Calu3 (cell line): Measurements from ENCODE around the gene ELOVL6. TPM values are rescaled to one million over a fixed set of nuclear protein-coding genes. Genes with fewer than 3 reads are reported as not detected.

Experiments used
- BruUV-seq: library from RNA; stranded (reverse); fragments of 400-500 nt; replicated peaks from 2 replicates; lab custom pipeline; 2021; lab: Mats Ljungman, UMichigan
- CTCF ChIA-PET: fragments of 300-600 bp; sonication (Branson Sonifier 250); formaldehyde crosslinking; loops from one replicate; lab custom pipeline; 2022; ENCODE audit warnings: antibody characterized with exemption; lab: Charles Lee
- DNase-seq: peaks from one replicate; pipeline ENCODE4 v3.0.0; 2022
- H3K27ac Mint-ChIP-seq: one replicate; pipeline ENCODE4 v1.8.0; 2022; ENCODE audit warnings: mixed read lengths; ENCODE audit not compliant: unreplicated experiment
- H3K27me3 Mint-ChIP-seq: one replicate; pipeline ENCODE4 v1.8.0; 2022; ENCODE audit warnings: mixed read lengths; ENCODE audit not compliant: unreplicated experiment
- H3K36me3 Mint-ChIP-seq: one replicate; pipeline ENCODE4 v1.8.0; 2022; ENCODE audit warnings: mild to moderate bottlenecking, moderate library complexity, mixed read lengths; ENCODE audit not compliant: insufficient read depth, unreplicated experiment
- H3K4me1 Mint-ChIP-seq: one replicate; pipeline ENCODE4 v1.8.0; 2022; ENCODE audit warnings: mild to moderate bottlenecking, low read depth, mixed read lengths; ENCODE audit not compliant: unreplicated experiment
- H3K4me3 Mint-ChIP-seq: one replicate; pipeline ENCODE4 v1.8.0; 2022; ENCODE audit warnings: mild to moderate bottlenecking, low read depth, moderate library complexity, mixed read lengths; ENCODE audit not compliant: unreplicated experiment
- H3K9me3 Mint-ChIP-seq: one replicate; pipeline ENCODE4 v1.8.0; 2022; ENCODE audit warnings: low read depth, mixed read lengths; ENCODE audit not compliant: unreplicated experiment
- intact Hi-C: fragments of 100-400 bp; cut with micrococcal nuclease; formaldehyde crosslinking; loops from one replicate; pipeline ENCODE4 v1.10.0; 2022; ENCODE audit not compliant: unreplicated experiment
- total RNA-seq: library from RNA; stranded (reverse); gene quantifications from 2 replicates; pipeline ENCODE4 v1.2.3, GENCODE V29; 2022
- TF ChIP-seq, protein P1 (sequence below): fragments of 200-600 bp; IDR thresholded peaks from one replicate; pipeline ENCODE4 v1.8.0; 2022; ENCODE audit warnings: antibody characterized with exemption; ENCODE audit not compliant: unreplicated experiment

Gene ELOVL6
- total RNA-seq, 1 experiment from 2014 or later, result 26.1 TPM

DNA sequence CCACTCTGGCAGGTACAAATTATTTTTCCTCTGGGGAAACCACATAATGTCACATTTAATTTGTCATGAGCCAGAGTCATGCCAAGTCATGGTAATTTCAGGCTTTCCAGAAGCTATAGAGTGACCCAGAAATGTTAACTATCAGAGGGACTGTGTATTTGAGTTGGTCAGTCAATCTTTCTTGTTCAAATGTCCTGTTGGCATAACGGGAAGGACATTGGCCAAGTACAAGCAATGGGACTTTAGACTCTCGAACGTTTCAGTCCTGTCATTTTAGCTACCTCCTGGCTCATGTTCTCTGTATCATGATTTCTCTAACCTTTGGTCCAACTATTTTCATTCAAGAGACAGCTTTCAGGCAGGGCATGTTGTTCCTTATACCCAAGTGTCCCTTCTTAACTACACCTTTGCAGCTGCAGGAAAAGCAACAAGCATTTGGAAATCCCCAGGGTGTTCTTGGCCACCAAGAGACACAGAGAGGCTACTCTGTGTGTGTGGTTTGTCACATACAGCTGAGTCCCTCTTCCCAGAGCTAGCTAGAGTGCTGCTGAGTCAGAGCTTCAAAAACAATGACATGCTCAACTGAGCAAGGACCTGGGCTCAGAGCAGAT is 143.2 kb downstream of the ELOVL6 start:
- Mint-ChIP-seq H3K36me3 (peaks cover 3% of the 10 kb centered on the region), H3K9me3 (no peaks in the 10 kb centered on the region), H3K27ac (no peak overlapping the region), H3K27me3 (no peaks in the 10 kb centered on the region), H3K4me1 (peaks cover 11% of the 10 kb centered on the region), H3K4me3 (no peak overlapping the region)
- no peak for DNase-seq
- CTCF ChIA-PET, result no interaction called here
- TF ChIP-seq, protein P1, sequence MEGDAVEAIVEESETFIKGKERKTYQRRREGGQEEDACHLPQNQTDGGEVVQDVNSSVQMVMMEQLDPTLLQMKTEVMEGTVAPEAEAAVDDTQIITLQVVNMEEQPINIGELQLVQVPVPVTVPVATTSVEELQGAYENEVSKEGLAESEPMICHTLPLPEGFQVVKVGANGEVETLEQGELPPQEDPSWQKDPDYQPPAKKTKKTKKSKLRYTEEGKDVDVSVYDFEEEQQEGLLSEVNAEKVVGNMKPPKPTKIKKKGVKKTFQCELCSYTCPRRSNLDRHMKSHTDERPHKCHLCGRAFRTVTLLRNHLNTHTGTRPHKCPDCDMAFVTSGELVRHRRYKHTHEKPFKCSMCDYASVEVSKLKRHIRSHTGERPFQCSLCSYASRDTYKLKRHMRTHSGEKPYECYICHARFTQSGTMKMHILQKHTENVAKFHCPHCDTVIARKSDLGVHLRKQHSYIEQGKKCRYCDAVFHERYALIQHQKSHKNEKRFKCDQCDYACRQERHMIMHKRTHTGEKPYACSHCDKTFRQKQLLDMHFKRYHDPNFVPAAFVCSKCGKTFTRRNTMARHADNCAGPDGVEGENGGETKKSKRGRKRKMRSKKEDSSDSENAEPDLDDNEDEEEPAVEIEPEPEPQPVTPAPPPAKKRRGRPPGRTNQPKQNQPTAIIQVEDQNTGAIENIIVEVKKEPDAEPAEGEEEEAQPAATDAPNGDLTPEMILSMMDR, result no peak
- intact Hi-C loops, result no loop called here
- BruUV-seq, result no TSS peak

DNA sequence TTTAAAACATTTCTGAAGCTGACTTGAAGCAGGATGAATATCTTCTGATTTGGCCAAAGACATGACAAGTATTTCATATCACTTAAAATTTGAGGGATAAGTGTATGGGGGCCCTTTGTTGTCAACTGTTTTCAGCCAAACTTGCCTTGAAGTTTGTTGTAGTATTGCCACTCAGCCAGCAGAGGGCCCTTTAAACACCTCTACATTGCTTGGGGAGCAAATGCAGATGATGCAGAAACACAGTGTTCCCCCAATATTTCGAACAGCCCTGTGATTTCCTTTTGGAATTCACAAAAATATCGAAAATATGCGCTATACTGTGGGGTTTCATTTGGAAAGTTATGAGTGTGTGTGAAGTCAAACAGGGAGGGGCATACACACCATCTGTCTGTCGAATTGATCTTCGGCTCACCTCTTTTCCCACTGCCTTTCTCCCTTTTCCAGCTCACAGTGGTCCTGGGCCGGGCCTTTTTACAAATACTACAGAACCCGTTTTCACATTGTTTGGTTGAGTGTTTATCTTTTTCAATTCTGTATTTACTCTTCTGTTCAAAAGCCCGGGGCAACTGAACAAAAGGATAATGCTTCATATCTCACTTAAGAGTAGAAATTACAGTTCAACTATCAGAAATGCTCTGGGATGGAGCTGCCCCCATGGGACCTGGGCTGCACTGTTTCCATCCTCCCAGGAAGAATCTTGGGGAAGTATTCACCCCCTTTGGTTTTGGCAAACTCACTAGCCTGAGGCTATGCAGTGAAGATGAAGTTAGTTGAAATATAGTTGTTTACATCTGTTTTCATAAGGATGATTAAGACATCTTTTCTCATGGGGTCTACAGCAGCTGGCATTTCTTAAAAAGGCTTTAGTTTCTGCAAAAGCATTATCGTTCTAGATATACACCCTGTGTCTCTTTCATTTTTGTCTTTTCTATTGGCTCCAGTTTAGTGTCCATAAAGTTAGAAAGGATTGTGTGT is 148.2 kb downstream of the ELOVL6 start:
- intact Hi-C loops, result loop anchor here (2.0 kb wide), 2 partner anchors 161 to 461 kb away; no protein-coding TSS in a partner anchor

DNA sequence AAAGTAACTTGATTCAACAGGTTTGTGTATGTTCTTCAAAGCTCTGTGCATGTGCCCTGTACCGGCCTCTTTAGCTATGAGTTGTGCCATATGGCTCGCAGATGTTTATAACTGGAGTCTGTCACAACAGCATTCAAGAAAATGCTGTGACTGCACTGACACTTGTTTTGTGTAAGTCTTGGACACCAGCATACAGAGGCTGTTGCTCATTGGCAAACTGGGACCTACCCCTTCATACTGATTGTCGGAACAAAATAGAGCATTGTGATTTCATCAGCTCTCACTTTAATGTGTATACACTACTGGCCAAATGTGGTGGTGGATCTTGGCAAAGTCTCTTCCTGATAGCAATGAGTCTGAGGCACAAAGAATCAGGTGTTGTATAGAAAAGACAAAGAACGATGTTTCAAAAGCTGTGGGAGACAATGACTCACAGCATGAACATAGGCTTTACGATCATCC is 151.8 kb downstream of the ELOVL6 start:
- intact Hi-C loops, result no loop called here
- BruUV-seq, result no TSS peak
- no peak for DNase-seq
- Mint-ChIP-seq H3K9me3 (no peaks in the 10 kb centered on the region), H3K4me3 (no peak overlapping the region), H3K4me1 (no peaks in the 10 kb centered on the region), H3K36me3 (peaks cover 3% of the 10 kb centered on the region), H3K27me3 (no peaks in the 10 kb centered on the region), H3K27ac (no peak overlapping the region)
- CTCF ChIA-PET, result interaction anchor here (0.9 kb wide), 1 partner anchor 73 kb away, joined by 3 read pairs; no protein-coding TSS in a partner anchor
- TF ChIP-seq, protein P1, result no peak

More for the DNA sequence above, 148.2 kb downstream of the ELOVL6 start:
- CTCF ChIA-PET, result interaction anchor here (0.6 to 1.4 kb wide), 3 partner anchors 9 to 391 kb away, joined by 3 to 4 read pairs (median 3); no protein-coding TSS in a partner anchor
- BruUV-seq, result TSS peak; percentile 34
- H3K4me1 Mint-ChIP-seq, result no peaks in the 10 kb centered on the region
- peak; percentile 18 for DNase-seq
- no peak overlapping the region for H3K4me3 Mint-ChIP-seq
- no peak overlapping the region for H3K27ac Mint-ChIP-seq
- no peaks in the 10 kb centered on the region for H3K27me3 Mint-ChIP-seq
- H3K9me3 Mint-ChIP-seq, result no peaks in the 10 kb centered on the region
- TF ChIP-seq, protein P1, result peak; percentile 60
- H3K36me3 Mint-ChIP-seq, result peaks cover 3% of the 10 kb centered on the region
